ENCODE results near the gene DIP2A.
"Not testable (repeated sequence)": the region's sequence is repeated elsewhere in the genome, so short reads cannot be mapped to it uniquely, and the experiment has no call there.

The DIP2A gene

DNA sequence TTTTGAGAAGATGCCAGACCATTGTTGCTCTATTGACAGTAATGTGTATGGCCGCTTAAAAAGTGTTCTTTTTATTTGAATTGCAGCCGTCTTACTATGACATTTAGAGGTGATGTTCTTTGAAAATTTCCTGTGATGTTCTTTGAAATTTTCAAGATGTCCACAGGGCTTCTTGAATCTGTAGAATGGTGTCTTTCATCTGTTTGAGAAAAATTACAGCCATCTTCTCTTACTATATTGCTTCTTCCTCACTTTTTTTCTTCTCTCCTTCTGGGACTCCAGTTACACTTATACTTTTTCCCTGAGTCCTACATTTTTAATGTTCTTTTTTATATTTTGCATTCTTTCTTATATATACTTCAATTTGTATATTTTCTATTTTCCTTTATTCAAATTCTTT, 57.4 kb downstream of the DIP2A start:
- DNase-seq (ENCODE audit: low spot score), result no peak
- Histone ChIP-seq H3K4me1 (ENCODE audit: insufficient read depth, poor library complexity, severe bottlenecking) (peaks cover 4% of the 10 kb centered on the region), H3K27ac (ENCODE audit: poor library complexity, severe bottlenecking) (no peak overlapping the region), H3K9me3 (ENCODE audit: severe bottlenecking) (peaks cover 4% of the 10 kb centered on the region), H3K36me3 (ENCODE audit: low read depth) (peaks cover 59% of the 10 kb centered on the region), H3K27me3 (ENCODE audit: insufficient read depth, poor library complexity, severe bottlenecking) (no peaks in the 10 kb centered on the region), H3K4me3 (ENCODE audit: severe bottlenecking) (no peak overlapping the region)
- no peak for ATAC-seq (ENCODE audit: low read depth)
- TF ChIP-seq, protein P1, sequence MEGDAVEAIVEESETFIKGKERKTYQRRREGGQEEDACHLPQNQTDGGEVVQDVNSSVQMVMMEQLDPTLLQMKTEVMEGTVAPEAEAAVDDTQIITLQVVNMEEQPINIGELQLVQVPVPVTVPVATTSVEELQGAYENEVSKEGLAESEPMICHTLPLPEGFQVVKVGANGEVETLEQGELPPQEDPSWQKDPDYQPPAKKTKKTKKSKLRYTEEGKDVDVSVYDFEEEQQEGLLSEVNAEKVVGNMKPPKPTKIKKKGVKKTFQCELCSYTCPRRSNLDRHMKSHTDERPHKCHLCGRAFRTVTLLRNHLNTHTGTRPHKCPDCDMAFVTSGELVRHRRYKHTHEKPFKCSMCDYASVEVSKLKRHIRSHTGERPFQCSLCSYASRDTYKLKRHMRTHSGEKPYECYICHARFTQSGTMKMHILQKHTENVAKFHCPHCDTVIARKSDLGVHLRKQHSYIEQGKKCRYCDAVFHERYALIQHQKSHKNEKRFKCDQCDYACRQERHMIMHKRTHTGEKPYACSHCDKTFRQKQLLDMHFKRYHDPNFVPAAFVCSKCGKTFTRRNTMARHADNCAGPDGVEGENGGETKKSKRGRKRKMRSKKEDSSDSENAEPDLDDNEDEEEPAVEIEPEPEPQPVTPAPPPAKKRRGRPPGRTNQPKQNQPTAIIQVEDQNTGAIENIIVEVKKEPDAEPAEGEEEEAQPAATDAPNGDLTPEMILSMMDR (IDR thresholded peaks at IDR 0.05; ENCODE audit: poor library complexity, severe bottlenecking), result no peak

GRCh38 chr21:46517361-46517760, 58.7 kb downstream of the DIP2A start:
- no peak for ATAC-seq (ENCODE audit: low read depth)
- no peaks in the 10 kb centered on the region for H3K27me3 ChIP-seq (ENCODE audit: insufficient read depth, poor library complexity, severe bottlenecking)
- TF ChIP-seq, protein P1 (IDR thresholded peaks at IDR 0.05; ENCODE audit: poor library complexity, severe bottlenecking), result no peak
- no peak overlapping the region for H3K27ac ChIP-seq (ENCODE audit: poor library complexity, severe bottlenecking)
- peaks cover 4% of the 10 kb centered on the region for H3K4me1 ChIP-seq (ENCODE audit: insufficient read depth, poor library complexity, severe bottlenecking)
- H3K4me3 ChIP-seq (ENCODE audit: severe bottlenecking), result no peak overlapping the region
- H3K9me3 ChIP-seq (ENCODE audit: severe bottlenecking), result peaks cover 4% of the 10 kb centered on the region
- peaks cover 58% of the 10 kb centered on the region for H3K36me3 ChIP-seq (ENCODE audit: low read depth)
- DNase-seq (ENCODE audit: low spot score), result no peak

GRCh38 chr21:46518983-46519583, 60.4 kb downstream of the DIP2A start:
- Histone ChIP-seq H3K27me3 (ENCODE audit: insufficient read depth, poor library complexity, severe bottlenecking) (no peaks in the 10 kb centered on the region), H3K4me1 (ENCODE audit: insufficient read depth, poor library complexity, severe bottlenecking) (peaks cover 4% of the 10 kb centered on the region), H3K9me3 (ENCODE audit: severe bottlenecking) (peaks cover 4% of the 10 kb centered on the region), H3K27ac (ENCODE audit: poor library complexity, severe bottlenecking) (no peak overlapping the region), H3K36me3 (ENCODE audit: low read depth) (peaks cover 50% of the 10 kb centered on the region), H3K4me3 (ENCODE audit: severe bottlenecking) (no peak overlapping the region)
- DNase-seq (ENCODE audit: low spot score) (no peak), ATAC-seq (ENCODE audit: low read depth) (no peak)
- TF ChIP-seq, protein P1 (IDR thresholded peaks at IDR 0.05; ENCODE audit: poor library complexity, severe bottlenecking), result no peak

- H3K9me3 ChIP-seq (ENCODE audit: severe bottlenecking); H3K27ac ChIP-seq (ENCODE audit: poor library complexity, severe bottlenecking); DNase-seq (ENCODE audit: low spot score); H3K4me3 ChIP-seq (ENCODE audit: severe bottlenecking); H3K4me1 ChIP-seq (ENCODE audit: insufficient read depth, poor library complexity, severe bottlenecking); H3K27me3 ChIP-seq (ENCODE audit: insufficient read depth, poor library complexity, severe bottlenecking); ATAC-seq (ENCODE audit: low read depth): not testable (repeated sequence)
- peaks cover 52% of the 10 kb centered on the region for H3K36me3 ChIP-seq (ENCODE audit: low read depth)
These were observed 68.7 kb downstream of the DIP2A start for GRCh38 chr21:46527393-46527792.

DNA sequence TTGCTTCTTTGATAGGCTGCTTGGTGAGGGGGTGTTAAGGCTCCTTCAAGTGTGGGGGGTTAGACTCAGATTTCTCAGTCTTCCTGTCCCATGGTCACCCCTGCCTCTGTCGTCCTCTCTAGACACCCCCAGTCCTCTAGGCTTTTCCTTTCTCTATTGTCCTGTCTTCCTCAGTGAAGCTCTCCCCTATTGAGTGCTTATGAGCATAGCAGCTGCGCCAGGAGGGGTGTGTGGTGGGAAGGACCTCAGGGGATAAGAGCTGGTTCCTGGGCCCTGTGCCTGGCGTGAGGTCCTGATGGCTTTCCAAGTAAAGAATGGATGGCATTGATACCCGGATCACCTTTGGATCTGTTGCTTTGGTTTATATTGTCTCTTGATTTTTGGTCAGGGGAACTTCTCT, 69.1 kb downstream of the DIP2A start:
- ATAC-seq (ENCODE audit: low read depth) (no peak), DNase-seq (ENCODE audit: low spot score) (no peak)
- Histone ChIP-seq H3K4me1 (ENCODE audit: insufficient read depth, poor library complexity, severe bottlenecking) (peaks cover 5% of the 10 kb centered on the region), H3K36me3 (ENCODE audit: low read depth) (peaks cover 52% of the 10 kb centered on the region), H3K9me3 (ENCODE audit: severe bottlenecking) (no peaks in the 10 kb centered on the region), H3K27ac (ENCODE audit: poor library complexity, severe bottlenecking) (no peak overlapping the region), H3K4me3 (ENCODE audit: severe bottlenecking) (no peak overlapping the region), H3K27me3 (ENCODE audit: insufficient read depth, poor library complexity, severe bottlenecking) (no peaks in the 10 kb centered on the region)
- TF ChIP-seq, protein P1 (IDR thresholded peaks at IDR 0.05; ENCODE audit: poor library complexity, severe bottlenecking), result no peak

Measured in RWPE2 (cell line).